ENCODE data around the gene KIF26A. TPM values are rescaled to one million over a fixed set of nuclear protein-coding genes. Genes with fewer than 3 reads are reported as not detected.

The KIF26A gene
- total and polyA plus RNA-seq, 2 experiments from 2014 or later = 5.6 to 103 TPM

DNA sequence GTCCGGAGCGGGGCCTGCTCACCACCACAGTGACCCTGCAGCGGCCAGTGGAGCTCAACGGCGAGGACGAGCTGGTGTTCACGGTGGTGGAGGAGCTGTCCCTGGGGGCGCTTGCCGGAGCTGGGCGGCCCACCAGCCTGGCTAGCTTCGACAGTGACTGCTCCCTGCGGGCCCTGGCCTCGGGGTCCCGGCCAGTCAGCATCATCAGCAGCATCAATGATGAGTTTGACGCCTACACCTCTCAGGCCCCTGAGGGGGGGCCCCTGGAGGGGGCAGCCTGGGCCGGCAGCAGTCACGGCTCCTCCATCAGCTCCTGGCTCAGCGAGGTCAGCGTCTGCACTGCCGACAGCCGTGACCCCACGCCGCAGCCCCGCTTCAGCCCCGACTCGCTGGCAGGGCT lies 37.4 kb downstream of the KIF26A start (continued):
- TF ChIP-seq REST (IDR thresholded peaks at IDR 0.05; ENCODE audit: unreplicated experiment) (no peak), STAT1 (IDR thresholded peaks at IDR 0.05; ENCODE audit: unreplicated experiment) (no peak), EZH2phosphoT487 (IDR thresholded peaks at IDR 0.05; ENCODE audit: unreplicated experiment) (no peak)
- TF ChIP-seq, protein P1, sequence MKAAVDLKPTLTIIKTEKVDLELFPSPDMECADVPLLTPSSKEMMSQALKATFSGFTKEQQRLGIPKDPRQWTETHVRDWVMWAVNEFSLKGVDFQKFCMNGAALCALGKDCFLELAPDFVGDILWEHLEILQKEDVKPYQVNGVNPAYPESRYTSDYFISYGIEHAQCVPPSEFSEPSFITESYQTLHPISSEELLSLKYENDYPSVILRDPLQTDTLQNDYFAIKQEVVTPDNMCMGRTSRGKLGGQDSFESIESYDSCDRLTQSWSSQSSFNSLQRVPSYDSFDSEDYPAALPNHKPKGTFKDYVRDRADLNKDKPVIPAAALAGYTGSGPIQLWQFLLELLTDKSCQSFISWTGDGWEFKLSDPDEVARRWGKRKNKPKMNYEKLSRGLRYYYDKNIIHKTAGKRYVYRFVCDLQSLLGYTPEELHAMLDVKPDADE (IDR thresholded peaks at IDR 0.05) = no peak

DNA sequence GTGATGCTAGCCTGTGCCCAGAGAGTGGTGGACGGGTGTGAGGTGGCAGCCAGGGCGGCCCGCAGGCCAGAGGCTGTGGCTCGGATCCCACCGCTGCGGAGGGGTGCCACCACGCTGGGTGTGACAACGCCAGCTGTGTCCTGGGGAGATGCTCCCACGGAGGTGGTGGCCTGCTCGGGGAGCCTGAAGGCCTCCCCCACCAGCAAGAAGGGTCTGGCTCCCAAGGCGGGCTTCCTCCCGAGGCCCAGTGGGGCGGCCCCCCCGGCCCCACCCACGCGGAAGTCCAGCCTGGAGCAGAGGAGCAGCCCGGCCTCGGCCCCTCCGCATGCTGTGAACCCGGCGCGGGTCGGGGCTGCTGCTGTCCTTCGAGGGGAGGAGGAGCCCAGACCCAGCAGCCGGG lies 38.2 kb downstream of the KIF26A start:
- no peaks in the 10 kb centered on the region for H3K9me2 ChIP-seq (ENCODE audit: insufficient read depth)
- ATAC-seq (no peak), DNase-seq (ENCODE audit: low spot score) (no peak)
- no peak overlapping the region for H3K4me3 ChIP-seq
- H3K4me2 ChIP-seq = no peak overlapping the region
- H3K36me3 Mint-ChIP-seq (ENCODE audit: low read depth) = 0 out of 3 replicates have a peak, but pooled peaks cover 2% of the 10 kb centered on the region
- peaks cover 3% of the 10 kb centered on the region; the same call in 2 of the 3 replicates for H3K4me1 Mint-ChIP-seq
- H4K20me1 ChIP-seq (replicated peaks; ENCODE audit: insufficient read depth) = no peaks in the 10 kb centered on the region
- no peak overlapping the region for H3K27ac ChIP-seq (ENCODE audit: low read depth)
- no peak overlapping the region for H3K27ac Mint-ChIP-seq
- H3K27me3 ChIP-seq (ENCODE audit: insufficient read depth) = no peaks in the 10 kb centered on the region
- H3K4me3 Mint-ChIP-seq = no peak overlapping the region
- H3K27me3 Mint-ChIP-seq (ENCODE audit: insufficient read depth, low read depth, poor library complexity) = peaks cover 6% of the 10 kb centered on the region
- H3F3A ChIP-seq (replicated peaks; ENCODE audit: low read depth) = no peaks in the 10 kb centered on the region
- no peaks in the 10 kb centered on the region for H3K4me1 ChIP-seq (ENCODE audit: insufficient read depth)
- no peaks in the 10 kb centered on the region for H3K9me3 Mint-ChIP-seq
- H2AFZ ChIP-seq = no peak overlapping the region
- H3K36me3 ChIP-seq (ENCODE audit: insufficient read depth) = no peaks in the 10 kb centered on the region
- no peaks in the 10 kb centered on the region for H3K79me2 ChIP-seq (replicated peaks; ENCODE audit: insufficient read depth)
- TF ChIP-seq POLR2AphosphoS5 (IDR thresholded peaks at IDR 0.05; ENCODE audit: low read depth) (no peak), CREB1 (CRISPR knock-in tag; IDR thresholded peaks at IDR 0.05; ENCODE audit: low read depth) (no peak), EZH2phosphoT487 (IDR thresholded peaks at IDR 0.05; ENCODE audit: unreplicated experiment) (no peak), ZNF331 (CRISPR knock-in tag; IDR thresholded peaks at IDR 0.05; ENCODE audit: low read depth) (no peak), CTCF (conservative IDR thresholded peaks at IDR 0.05; ENCODE audit: low read depth in 2 of 2) (no peak)
- TF ChIP-seq, protein P2, sequence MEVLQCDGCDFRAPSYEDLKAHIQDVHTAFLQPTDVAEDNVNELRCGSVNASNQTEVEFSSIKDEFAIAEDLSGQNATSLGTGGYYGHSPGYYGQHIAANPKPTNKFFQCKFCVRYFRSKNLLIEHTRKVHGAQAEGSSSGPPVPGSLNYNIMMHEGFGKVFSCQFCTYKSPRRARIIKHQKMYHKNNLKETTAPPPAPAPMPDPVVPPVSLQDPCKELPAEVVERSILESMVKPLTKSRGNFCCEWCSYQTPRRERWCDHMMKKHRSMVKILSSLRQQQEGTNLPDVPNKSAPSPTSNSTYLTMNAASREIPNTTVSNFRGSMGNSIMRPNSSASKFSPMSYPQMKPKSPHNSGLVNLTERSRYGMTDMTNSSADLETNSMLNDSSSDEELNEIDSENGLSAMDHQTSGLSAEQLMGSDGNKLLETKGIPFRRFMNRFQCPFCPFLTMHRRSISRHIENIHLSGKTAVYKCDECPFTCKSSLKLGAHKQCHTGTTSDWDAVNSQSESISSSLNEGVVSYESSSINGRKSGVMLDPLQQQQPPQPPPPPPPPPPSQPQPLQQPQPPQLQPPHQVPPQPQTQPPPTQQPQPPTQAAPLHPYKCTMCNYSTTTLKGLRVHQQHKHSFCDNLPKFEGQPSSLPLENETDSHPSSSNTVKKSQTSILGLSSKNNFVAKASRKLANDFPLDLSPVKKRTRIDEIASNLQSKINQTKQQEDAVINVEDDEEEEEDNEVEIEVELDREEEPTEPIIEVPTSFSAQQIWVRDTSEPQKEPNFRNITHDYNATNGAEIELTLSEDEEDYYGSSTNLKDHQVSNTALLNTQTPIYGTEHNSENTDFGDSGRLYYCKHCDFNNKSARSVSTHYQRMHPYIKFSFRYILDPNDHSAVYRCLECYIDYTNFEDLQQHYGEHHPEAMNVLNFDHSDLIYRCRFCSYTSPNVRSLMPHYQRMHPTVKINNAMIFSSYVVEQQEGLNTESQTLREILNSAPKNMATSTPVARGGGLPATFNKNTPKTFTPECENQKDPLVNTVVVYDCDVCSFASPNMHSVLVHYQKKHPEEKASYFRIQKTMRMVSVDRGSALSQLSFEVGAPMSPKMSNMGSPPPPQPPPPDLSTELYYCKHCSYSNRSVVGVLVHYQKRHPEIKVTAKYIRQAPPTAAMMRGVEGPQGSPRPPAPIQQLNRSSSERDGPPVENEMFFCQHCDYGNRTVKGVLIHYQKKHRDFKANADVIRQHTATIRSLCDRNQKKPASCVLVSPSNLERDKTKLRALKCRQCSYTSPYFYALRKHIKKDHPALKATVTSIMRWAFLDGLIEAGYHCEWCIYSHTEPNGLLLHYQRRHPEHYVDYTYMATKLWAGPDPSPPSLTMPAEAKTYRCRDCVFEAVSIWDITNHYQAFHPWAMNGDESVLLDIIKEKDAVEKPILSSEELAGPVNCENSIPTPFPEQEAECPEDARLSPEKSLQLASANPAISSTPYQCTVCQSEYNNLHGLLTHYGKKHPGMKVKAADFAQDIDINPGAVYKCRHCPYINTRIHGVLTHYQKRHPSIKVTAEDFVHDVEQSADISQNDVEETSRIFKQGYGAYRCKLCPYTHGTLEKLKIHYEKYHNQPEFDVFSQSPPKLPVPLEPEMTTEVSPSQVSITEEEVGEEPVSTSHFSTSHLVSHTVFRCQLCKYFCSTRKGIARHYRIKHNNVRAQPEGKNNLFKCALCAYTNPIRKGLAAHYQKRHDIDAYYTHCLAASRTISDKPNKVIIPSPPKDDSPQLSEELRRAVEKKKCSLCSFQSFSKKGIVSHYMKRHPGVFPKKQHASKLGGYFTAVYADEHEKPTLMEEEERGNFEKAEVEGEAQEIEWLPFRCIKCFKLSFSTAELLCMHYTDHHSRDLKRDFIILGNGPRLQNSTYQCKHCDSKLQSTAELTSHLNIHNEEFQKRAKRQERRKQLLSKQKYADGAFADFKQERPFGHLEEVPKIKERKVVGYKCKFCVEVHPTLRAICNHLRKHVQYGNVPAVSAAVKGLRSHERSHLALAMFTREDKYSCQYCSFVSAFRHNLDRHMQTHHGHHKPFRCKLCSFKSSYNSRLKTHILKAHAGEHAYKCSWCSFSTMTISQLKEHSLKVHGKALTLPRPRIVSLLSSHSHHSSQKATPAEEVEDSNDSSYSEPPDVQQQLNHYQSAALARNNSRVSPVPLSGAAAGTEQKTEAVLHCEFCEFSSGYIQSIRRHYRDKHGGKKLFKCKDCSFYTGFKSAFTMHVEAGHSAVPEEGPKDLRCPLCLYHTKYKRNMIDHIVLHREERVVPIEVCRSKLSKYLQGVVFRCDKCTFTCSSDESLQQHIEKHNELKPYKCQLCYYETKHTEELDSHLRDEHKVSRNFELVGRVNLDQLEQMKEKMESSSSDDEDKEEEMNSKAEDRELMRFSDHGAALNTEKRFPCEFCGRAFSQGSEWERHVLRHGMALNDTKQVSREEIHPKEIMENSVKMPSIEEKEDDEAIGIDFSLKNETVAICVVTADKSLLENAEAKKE (CRISPR knock-in tag; IDR thresholded peaks at IDR 0.05) = no peak
